A549 (cell line): ENCODE results near the gene MMS19.

Source experiments
- CHD4 ChIP-seq: fragments of 200-600 bp; sonication (generic); IDR thresholded peaks from 2 replicates; pipeline ENCODE4 v1.6.1; 2016; ENCODE audit warnings: antibody characterized with exemption, mild to moderate bottlenecking, borderline replicate concordance
- JUNB ChIP-seq: fragments of >200 bp; sonication (Bioruptor Twin); formaldehyde crosslinking; IDR thresholded peaks from 2 replicates; pipeline ENCODE4 v1.6.1; 2016
- TF ChIP-seq, protein P1 (sequence below): fragments of >200 bp; sonication (Bioruptor Twin); formaldehyde crosslinking; IDR thresholded peaks from 3 replicates; pipeline ENCODE4 v1.5.1; 2016

- TF ChIP-seq JUNB (no peak), CHD4 (no peak)
- TF ChIP-seq, protein P1, sequence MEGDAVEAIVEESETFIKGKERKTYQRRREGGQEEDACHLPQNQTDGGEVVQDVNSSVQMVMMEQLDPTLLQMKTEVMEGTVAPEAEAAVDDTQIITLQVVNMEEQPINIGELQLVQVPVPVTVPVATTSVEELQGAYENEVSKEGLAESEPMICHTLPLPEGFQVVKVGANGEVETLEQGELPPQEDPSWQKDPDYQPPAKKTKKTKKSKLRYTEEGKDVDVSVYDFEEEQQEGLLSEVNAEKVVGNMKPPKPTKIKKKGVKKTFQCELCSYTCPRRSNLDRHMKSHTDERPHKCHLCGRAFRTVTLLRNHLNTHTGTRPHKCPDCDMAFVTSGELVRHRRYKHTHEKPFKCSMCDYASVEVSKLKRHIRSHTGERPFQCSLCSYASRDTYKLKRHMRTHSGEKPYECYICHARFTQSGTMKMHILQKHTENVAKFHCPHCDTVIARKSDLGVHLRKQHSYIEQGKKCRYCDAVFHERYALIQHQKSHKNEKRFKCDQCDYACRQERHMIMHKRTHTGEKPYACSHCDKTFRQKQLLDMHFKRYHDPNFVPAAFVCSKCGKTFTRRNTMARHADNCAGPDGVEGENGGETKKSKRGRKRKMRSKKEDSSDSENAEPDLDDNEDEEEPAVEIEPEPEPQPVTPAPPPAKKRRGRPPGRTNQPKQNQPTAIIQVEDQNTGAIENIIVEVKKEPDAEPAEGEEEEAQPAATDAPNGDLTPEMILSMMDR, result no peak
Measured at GRCh38 chr10:97485647-97486281, 12.5 kb downstream of the MMS19 start.
